A673 (cell line): ENCODE results near the gene SGTA.

ENCODE experiments used
- EZH2 ChIP-seq: fragments of 200-600 bp; sonication (generic); IDR thresholded peaks from 2 replicates; pipeline ENCODE4 v1.6.1; 2017; ENCODE audit warnings: borderline replicate concordance, low read depth, mild to moderate bottlenecking, mixed read lengths, antibody characterized with exemption, low read length; ENCODE audit not compliant: poor library complexity, severe bottlenecking
- TF ChIP-seq, protein P1 (sequence below): fragments of 300-800, 200-600 bp; sonication (generic); conservative IDR thresholded peaks from 2 replicates; pipeline ENCODE4 v1.5.1; 2017; ENCODE audit warnings: low read depth, mild to moderate bottlenecking, antibody characterized with exemption, low read length, moderate library complexity, mixed read lengths

DNA sequence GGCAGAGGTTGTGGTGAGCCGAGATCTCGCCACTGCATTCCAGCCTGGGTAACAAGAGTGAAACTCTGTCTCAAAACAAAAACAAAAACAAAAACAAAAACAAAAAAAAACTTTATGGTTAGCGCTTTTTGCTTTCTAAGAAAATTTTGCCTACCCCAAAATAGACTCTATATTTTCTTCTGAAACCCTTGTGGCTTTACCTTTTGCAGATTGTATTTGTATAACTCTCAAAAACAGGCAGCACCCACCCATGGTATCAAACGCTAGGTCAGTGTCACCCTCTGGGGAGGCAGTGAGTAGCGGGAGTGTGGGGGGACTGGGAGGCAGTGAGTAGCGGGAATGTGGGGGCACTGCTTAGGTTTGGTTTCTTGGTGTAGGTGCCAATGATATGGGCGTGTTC lies 35.7 kb downstream of the SGTA start:
- TF ChIP-seq, protein P1, sequence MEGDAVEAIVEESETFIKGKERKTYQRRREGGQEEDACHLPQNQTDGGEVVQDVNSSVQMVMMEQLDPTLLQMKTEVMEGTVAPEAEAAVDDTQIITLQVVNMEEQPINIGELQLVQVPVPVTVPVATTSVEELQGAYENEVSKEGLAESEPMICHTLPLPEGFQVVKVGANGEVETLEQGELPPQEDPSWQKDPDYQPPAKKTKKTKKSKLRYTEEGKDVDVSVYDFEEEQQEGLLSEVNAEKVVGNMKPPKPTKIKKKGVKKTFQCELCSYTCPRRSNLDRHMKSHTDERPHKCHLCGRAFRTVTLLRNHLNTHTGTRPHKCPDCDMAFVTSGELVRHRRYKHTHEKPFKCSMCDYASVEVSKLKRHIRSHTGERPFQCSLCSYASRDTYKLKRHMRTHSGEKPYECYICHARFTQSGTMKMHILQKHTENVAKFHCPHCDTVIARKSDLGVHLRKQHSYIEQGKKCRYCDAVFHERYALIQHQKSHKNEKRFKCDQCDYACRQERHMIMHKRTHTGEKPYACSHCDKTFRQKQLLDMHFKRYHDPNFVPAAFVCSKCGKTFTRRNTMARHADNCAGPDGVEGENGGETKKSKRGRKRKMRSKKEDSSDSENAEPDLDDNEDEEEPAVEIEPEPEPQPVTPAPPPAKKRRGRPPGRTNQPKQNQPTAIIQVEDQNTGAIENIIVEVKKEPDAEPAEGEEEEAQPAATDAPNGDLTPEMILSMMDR = no peak
- TF ChIP-seq EZH2 = no peak
